Left ventricle myocardium superior (tissue), 1 donor: ENCODE measurements around the gene ACOXL. TPM values are rescaled to one million over a fixed set of nuclear protein-coding genes. Genes with fewer than 3 reads are reported as not detected.

ENCODE experiments used
- ATAC-seq: fragments of 200-7000 bp; cut with Tn5 transposase; one replicate; pipeline ENCODE4 v1.9.1; 2020; ENCODE audit warnings: mild to moderate bottlenecking, moderate library complexity
- DNase-seq: peaks from one replicate; pipeline ENCODE4 v3.0.0-alpha.2; 2020
- intact Hi-C: fragments of 100-400 bp; cut with micrococcal nuclease; formaldehyde crosslinking; loops from one replicate; pipeline ENCODE4 v1.11.0; 2022
- total RNA-seq: library from RNA; stranded (reverse); fragmentation: NEBNext Ultra II Directional; extraction: Animal tissue kit (Norgen Biotek cat#: 25700); gene quantifications from one replicate; pipeline ENCODE4 v1.2.1, GENCODE V29; 2021
- donor health status: DM: no; HTN: yes; CAD: no; lungs with severe emphysema.

The ACOXL gene
- total RNA-seq, 1 donor from 2014 or later, result 0.10 TPM

DNA sequence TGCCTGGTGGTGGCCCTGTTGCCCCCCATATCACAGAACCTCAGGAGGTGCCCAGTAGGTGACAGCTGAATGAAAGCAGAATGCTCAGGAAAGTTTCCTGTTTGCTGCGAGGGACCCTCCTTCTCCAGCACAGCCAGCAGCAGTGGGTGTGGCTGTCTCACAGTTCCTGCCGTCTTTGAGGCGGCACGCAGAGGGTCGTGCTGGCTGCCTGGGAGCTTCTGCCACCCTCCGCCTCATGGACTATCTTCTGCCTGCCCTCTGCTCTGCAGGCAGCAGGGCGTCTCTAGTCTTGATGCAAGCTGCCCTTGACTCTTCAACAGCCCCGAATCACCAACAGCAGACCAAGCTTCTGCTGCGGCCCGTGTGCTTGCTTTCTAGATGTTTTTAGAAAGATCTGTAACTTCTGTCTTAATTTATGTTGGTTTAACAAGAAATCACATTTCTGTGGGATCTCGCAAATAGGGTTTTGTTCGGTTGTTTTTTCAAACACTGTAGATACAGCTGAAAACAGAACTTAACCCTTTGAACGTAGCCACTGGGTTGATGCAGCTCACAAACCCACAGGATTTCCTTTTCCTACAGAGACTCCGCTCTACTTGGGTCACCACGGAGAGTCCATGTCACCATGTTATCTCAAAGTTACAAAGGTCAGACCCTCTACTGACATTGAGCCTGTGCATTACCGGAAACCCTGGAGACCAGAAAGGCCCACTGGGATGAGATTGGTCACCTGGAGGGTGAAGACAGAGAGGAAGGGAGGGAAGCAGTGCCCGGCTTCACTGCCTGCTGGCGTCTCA lies 144.9 kb downstream of the ACOXL start:
- no peak for DNase-seq
- intact Hi-C loops, result no loop called here

DNA sequence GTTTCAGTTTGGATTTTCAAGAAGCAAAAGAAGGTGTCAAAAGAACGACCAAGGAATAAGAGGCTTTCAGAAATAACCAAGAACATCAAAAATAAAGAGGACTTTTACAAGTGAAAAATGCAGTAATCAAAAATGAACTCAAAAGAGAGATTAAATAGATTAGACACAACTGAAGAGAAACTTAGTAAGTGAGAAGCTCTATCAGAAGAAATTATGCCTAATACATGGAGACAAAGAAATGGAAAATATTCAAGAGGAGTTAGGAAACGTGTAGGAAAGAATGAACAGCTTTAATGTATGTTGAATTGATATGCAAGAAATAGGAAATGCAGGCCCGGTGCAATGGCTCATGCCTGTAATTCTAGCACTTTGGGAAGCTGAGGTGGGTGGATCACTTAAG lies 145.8 kb downstream of the ACOXL start:
- DNase-seq, result no peak
- intact Hi-C loops, result no loop called here
- no peak for ATAC-seq

More for the DNA sequence above, 144.9 kb downstream of the ACOXL start:
- ATAC-seq, result no peak

DNA sequence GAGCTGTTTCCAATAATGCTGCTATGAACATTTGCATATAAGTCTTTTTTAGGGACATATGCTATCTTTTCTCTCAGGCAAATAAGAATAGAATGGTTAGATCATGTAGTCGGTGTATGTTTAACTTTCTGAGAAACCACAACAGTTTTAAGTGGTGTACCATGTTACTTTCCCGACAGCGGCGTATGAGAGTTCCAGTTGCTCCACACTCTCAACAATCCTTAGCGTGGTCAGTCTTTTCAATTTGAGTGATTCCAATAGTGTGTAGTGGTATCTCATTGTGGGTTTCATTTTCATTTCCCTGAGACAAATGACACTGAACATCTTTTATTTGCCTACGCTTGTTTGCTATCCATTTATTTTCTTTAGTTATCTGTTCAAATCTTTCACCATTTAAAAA lies 149.5 kb downstream of the ACOXL start:
- DNase-seq (no peak), ATAC-seq (no peak)
- intact Hi-C loops, result no loop called here

DNA sequence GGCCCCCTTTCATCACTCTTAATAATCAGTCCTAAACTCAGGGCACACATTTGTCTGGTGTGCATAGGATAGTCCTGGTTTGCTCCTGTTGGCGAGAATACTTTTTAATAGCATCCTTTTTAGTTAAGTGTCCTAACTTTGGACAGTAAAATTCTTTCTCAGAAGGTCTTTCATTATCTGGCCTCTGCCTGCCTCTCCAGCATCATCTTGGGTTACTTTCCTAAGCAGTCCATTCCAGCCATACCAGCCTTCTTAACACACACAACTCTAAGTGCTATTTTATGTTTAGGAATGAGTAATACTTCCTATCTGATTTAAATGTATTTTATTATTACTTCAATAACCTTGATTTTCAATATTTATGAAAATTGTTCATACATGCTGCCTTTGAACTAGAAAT lies 151.0 kb downstream of the ACOXL start:
- no peak for ATAC-seq
- no peak for DNase-seq
- intact Hi-C loops, result no loop called here

DNA sequence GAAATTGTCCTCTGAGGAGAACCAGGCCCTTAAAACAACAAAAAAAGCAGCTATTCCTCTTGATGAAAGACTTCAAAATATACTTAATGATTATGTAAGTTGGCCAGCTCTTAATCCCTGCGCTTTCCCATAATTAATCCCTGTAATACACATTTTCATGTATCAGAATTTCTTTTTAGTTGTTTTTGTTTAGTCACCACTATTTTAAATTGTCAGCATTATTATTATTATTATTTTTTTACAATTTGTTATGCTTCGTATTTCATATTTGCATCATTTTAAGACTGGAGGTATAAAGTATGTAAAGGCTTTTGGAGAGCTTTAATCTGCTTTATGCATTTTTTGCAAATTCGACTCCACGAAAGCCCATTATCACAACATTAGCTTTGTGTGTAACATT lies 152.9 kb downstream of the ACOXL start:
- no peak for ATAC-seq
- intact Hi-C loops, result no loop called here
- DNase-seq, result no peak

DNA sequence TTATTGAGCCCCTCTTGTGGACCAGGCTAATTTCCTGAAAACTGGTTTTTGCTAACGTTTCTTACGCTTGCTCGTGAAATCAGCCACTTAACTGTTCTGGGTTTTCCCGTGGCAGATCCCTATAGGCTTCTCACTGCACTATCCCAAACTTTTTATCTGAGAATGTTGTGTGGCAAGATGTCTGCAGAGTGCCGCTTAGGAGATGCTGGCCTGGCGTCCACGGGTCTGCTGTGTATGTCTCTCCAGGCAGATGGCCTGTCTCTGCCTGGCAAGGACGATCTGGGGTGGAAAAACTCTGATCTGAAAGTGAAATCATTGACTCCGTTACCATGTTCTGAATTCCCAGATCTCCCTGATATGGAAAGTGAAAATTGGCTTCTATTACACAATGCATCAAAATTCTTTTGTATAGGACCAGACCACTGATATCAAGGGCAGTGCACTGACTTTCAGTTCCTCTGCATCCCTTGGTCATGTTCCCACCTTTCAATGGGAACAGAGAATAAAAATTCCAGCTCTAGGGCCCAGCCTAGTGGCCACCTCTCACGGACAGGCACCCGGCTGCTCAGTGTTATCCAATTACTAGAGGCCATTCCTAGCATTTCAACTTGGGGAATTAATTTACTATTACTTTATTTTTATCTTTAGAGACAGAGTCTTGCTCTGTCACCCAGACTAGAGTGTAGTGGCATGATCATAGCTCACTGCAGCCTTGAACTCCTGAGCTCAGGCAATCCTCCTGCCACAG lies 154.6 kb downstream of the ACOXL start:
- no peak for ATAC-seq
- intact Hi-C loops, result no loop called here
- no peak for DNase-seq

DNA sequence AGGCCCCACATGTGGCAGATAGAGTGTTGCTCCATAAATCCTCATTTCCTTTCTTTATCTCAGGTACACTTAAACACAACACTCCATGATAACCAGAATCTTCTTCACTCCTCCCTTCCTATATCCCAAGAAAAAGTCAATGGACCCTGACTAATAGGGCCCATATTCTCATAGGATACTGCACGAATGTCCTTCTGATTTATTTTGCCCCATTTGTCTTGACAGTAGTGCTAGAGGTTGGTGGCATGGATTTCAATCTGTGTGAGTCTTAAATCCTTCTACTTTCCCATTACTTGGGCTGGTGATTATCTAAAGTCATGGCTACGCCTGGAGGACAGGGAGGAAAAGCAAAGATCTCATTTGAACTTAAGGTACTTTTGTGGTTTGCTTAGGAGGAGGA lies 156.0 kb downstream of the ACOXL start:
- no peak for ATAC-seq
- intact Hi-C loops, result no loop called here
- DNase-seq, result no peak

DNA sequence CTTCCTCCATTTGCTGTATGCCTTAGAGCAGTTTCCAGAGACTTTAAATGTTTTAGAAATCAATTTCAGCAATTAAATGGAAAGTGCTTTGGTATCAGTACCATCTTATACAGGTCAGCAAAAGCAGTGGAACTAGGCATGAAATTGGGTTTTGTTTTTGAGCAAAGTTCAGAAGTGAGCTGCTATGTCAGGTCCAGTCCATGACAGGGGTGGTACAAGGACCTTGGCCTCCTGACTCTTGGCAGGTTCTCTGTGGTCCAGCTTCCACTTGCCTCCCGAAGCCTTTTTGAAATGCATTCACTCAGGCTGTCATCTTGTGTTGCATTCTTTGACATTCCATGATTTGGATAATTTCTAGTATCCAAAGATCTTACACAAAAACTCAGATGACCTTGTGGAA lies 159.3 kb downstream of the ACOXL start:
- ATAC-seq (no peak), DNase-seq (no peak)
- intact Hi-C loops, result no loop called here

DNA sequence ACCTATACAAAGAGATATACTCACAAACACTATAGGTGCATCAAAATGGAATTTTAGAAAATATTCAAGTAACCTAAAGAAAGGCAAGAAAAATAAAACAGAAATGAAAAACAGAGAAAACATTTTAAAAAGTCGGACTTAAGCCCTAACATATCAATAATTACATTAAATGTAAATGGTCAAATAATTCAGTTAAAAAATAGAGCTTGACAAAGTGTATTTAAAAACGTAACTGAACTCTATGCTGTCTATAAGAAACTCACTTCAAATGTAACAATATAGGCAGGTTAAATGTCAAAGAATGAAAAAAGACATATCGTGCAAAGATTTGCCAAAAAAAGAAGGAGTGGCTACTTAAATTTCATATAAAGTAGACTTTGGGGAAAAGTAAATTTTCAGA lies 163.9 kb downstream of the ACOXL start:
- DNase-seq (no peak), ATAC-seq (no peak)
- intact Hi-C loops, result no loop called here

DNA sequence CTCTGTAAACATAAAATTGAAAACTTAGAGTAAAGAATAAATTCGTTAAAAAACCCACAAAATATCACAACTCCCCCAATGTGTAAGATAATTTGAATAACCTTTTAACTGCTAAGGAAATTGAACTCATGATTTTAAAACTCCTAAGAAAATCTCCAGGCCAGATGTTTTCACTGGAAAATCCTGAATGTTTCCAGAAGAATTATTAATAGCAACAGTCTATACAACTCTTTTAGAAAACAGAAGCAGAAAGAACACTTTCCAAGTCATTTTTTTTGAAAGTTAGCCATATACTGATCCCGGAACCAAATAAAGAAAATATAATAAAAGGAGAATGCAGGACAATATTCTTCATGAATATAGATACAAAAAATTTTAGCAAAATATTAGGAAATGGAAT lies 165.6 kb downstream of the ACOXL start:
- DNase-seq (no peak), ATAC-seq (no peak)
- intact Hi-C loops, result no loop called here

DNA sequence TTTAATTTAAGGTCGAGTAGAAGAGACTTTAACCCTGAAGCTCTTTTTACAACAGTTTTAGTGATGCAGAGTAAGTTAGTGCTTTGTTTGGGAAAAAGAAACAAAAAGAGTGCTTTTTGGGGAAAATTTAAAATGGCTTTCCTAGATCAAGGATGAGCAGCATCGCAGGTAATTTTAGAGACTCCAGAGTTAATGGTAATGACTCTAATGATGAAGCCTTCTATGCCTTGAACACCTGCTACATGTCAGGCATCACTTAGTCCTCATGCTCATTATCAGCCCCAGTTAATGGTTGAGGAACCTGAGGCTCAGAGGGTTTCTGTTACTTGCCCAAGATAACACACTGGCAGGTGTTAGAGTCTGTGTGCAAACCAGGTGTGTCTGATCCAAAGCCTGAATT lies 167.8 kb downstream of the ACOXL start:
- ATAC-seq (no peak), DNase-seq (no peak)
- intact Hi-C loops, result no loop called here

DNA sequence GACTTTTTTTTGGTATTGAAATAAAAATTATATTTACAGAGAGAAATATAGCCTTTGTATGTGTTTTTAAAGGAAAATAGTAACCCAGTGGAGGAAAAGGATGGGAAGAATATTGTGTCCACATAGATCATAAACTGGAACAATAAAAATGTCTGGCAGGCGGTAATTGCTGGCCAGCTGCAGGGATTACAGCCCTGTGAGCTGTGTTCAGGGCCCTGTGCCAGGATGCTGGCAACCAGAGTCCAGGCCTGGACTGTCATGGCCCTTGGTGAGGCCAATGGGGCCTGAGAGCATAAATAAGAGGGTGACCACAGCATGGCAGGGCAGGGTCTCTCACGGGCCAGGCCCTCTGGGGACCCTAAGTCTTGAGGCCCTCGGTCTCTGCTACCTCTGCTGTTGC lies 171.2 kb downstream of the ACOXL start:
- ATAC-seq (no peak), DNase-seq (no peak)
- intact Hi-C loops, result no loop called here

DNA sequence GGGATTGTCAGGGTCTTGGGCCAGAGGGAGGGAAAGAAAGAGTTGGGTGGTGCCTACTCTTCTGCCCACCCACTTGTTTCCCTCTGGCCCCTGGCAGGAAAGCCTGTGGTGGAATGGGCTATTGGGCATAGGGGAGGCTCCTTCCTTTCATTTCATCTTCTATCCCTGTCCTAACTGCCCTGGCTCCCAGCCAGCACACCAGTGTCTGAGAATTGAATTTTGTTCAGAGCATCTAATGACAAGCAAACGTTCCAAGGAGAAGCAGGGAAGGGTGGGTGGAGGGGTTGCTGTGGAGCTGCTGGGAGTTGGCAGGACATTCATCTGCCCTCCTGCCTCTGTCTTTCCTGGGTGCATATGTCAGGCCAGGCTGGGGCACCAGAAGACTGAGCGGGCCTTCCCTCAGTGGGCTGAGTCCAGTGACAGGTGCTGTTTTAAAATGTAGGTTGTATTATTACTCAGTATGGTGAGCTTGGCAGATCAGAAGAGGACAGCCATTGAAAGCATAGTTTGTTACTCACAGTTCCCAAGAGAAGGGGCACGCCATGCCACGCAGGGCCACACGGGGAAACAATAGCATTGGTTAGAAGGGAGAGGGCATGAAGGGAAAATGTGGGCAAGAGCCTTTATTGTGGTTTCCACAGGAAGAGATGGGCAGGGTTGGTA lies 171.9 kb downstream of the ACOXL start:
- DNase-seq (no peak), ATAC-seq (no peak)

DNA sequence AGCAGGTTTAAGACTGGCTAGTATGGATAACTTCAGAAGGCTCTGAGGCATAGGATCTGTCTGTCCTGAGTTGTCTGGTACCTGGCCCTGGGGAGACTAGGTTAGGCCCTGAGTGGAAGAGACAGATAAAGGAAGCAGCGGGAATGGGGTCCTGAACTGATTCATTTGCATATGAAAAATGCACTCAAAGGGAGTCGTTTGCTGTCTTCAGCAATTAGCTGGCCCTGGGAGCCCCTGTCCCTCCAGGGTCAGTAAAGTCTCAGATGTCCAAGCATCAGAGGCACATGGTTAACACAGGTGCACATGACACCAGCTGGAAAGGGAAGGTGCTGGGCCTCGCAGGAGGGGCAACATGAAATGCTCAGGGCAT lies 172.4 kb downstream of the ACOXL start:
- intact Hi-C loops, result no loop called here
- no peak for DNase-seq
- no peak for ATAC-seq

More for the DNA sequence above, 171.9 kb downstream of the ACOXL start:
- intact Hi-C loops, result no loop called here

DNA sequence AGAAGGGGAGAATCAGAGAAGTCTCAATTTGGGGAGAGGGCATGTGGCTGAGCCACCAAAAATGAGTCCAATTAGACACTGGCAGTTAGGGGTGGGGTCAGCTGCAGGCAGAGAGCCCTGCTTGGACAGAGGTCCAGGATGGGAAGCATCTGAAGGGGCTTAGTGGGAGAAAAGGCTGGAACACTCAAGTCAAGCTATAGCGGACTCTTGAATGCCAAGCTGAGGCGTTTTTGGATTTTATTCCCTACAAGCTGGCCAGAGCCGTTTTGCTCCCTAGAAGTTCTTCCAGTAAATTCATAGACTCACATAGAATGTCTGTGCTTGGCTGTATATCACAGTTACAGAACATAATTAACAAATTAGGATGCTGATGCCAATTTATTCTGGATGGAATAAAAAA lies 172.8 kb downstream of the ACOXL start:
- ATAC-seq (no peak), DNase-seq (no peak)
- intact Hi-C loops, result no loop called here

DNA sequence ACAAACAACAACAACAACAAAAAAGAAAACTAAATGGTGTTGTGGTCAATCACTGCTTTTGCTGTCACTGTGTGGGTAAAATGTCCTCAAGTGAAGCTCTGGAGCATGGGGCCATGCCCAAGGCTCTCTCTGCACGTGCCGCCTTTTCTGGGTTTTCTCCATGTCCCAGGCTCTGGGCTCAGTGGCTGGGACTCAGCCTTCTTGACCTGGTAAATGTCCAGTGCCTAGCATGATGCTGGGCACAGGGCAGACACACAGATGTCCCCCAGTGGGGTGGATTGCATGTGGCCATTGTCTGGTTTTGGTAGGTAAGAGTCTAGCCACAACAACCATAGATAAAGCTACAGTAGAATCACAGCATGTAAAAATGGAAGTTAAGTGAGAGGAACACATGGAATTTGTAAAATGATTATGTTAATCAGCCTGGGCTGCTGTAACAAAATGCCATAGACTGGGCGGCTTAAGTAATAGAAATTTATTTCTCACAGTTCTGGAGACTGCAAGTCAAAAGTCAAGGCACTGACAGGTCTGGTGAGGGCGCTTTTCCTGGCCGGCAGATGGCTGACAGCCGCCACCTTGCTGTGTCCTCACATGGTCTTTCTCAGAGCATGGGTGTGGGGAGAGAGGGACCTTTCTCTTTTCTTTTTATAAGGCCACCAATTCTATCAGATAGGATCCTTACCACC lies 174.4 kb downstream of the ACOXL start:
- intact Hi-C loops, result no loop called here
- ATAC-seq (no peak), DNase-seq (no peak)

DNA sequence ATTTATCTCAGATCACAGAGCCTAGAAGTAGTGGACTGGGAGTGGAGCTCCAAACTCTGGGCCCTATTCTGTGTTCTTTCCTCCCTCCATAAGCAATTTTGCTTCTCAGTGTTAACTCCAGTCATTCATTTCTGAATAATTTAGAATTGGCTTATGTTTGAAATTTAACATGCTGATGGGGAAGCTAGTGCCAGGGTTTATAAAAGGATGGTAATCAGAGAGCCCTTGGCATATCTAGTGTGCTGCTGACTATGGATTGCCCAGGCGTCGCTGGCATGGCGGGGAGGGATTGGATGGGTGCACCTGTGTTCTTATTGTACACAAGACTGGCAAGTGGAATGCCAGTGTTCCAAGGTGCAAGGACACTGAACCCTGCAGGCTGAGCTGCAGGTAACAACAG lies 177.1 kb downstream of the ACOXL start:
- DNase-seq (no peak), ATAC-seq (no peak)
- intact Hi-C loops, result no loop called here

DNA sequence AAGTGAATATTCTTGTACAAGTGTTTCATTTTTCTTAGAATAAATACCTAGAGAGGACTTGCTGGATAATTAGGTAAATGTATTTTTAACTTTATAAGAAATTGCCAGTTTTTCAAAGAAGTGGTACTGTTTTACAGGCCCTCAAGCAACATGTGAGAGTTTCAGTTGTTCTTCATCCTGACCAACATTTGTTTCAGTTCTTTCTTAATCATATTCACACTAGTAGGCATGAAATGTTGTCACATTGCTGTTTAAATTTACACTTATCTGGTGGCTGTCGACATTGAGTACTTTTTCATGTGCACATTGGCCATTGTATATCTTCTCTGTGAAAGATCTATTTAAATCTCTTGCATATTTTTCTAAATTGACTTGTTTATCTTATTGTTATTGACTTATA lies 178.1 kb downstream of the ACOXL start:
- intact Hi-C loops, result no loop called here
- no peak for DNase-seq

DNA sequence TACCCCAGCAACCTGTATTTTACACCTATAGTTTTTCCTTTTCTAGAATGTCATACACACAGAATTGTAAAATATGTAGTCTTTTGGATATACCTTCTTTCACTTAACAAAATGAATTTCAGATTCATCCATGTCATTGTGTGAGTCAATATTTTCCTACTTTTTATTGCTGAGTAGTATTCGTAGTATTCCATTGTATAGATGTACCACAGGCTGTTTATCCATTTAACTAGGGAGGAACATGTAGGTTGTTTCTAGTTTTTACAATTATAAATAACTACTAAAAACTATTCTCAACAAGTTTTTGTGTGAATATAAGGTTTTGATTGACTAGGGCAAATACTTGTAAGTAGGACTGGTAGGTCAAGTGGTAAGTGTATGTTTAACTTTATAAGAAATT lies 187.4 kb downstream of the ACOXL start:
- intact Hi-C loops, result no loop called here
- DNase-seq (no peak), ATAC-seq (no peak)

More for the DNA sequence above, 178.1 kb downstream of the ACOXL start:
- no peak for ATAC-seq

DNA sequence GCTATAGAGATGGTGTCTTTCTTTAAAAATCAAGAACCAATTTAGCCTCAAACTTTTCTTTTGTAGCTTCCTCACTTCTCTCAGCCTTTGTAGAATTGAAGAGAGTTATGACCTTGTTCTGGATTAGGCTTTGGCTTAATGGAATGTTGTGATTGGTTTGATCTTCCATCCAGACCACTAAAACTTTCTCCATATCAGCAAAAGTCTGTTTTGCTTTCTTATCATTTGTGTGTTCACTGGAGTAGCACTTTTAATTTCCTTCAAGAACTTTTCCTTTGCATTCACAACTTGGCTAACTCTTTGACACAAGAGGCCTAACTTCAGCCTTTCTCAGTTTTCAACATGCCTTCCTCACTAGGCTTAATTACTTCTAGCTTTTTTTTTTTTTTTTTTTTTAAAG lies 193.1 kb downstream of the ACOXL start:
- no peak for DNase-seq
- intact Hi-C loops, result no loop called here
- no peak for ATAC-seq
